Measurements from ENCODE around the gene HOXD11. TPM values are rescaled to one million over a fixed set of nuclear protein-coding genes. Genes with fewer than 3 reads are reported as not detected.
A peak's percentile ranks its signal among the peaks of the same experiment; 100 is the strongest.

The HOXD11 gene
- total RNA-seq, 4 donors from 2014 or later, result not detected

DNA sequence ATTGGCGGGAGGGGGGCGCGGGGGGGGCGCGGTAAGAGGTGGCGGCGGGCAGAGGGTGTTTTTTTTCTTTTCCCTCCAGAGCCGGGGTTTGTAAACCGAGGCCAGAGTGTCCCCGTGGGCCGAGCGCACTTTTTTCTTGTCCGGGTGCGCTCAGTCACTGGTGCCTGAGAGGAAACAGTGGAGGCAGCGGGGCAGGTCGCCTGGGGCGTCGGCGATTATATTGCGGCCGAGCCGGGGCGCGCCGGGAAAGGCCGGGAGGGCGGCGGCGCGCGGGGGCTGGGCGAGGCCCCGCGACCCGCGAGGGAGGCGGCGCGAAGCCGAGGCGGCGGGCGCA lies 22.7 kb downstream of the HOXD11 start:
- no peak for DNase-seq
- Histone ChIP-seq H3K27me3 (peaks cover 25 to 100% (median 55%) of the 10 kb centered on the region in 4 donors), H3K4me1 (peaks cover 5 to 63% (median 9%) of the 10 kb centered on the region in 3 donors), H3K4me3 (peak overlapping the region; percentile 27 to 62 (median 46)), H3K9me3 (no peaks in the 10 kb centered on the region), H3K27ac (peak overlapping the region; percentile 66 to 86 (median 74)), H3K36me3 (no peaks in the 10 kb centered on the region)
- no peak for TF ChIP-seq POLR2A (IDR thresholded peaks at IDR 0.05)
- TF ChIP-seq, protein P1, sequence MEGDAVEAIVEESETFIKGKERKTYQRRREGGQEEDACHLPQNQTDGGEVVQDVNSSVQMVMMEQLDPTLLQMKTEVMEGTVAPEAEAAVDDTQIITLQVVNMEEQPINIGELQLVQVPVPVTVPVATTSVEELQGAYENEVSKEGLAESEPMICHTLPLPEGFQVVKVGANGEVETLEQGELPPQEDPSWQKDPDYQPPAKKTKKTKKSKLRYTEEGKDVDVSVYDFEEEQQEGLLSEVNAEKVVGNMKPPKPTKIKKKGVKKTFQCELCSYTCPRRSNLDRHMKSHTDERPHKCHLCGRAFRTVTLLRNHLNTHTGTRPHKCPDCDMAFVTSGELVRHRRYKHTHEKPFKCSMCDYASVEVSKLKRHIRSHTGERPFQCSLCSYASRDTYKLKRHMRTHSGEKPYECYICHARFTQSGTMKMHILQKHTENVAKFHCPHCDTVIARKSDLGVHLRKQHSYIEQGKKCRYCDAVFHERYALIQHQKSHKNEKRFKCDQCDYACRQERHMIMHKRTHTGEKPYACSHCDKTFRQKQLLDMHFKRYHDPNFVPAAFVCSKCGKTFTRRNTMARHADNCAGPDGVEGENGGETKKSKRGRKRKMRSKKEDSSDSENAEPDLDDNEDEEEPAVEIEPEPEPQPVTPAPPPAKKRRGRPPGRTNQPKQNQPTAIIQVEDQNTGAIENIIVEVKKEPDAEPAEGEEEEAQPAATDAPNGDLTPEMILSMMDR (IDR thresholded peaks at IDR 0.05), result no peak
- WGBS, 2 donors, result 0% methylated on average over 2 of the region's 43 CpGs; no CpG with 5 or more reads in 1 of the 2 donors
- intact Hi-C loops (cut with DNase I), result loop anchor here (5.0 to 10.0 kb wide), 3 partner anchors 508 to 1015 kb away; no protein-coding TSS in a partner anchor

DNA sequence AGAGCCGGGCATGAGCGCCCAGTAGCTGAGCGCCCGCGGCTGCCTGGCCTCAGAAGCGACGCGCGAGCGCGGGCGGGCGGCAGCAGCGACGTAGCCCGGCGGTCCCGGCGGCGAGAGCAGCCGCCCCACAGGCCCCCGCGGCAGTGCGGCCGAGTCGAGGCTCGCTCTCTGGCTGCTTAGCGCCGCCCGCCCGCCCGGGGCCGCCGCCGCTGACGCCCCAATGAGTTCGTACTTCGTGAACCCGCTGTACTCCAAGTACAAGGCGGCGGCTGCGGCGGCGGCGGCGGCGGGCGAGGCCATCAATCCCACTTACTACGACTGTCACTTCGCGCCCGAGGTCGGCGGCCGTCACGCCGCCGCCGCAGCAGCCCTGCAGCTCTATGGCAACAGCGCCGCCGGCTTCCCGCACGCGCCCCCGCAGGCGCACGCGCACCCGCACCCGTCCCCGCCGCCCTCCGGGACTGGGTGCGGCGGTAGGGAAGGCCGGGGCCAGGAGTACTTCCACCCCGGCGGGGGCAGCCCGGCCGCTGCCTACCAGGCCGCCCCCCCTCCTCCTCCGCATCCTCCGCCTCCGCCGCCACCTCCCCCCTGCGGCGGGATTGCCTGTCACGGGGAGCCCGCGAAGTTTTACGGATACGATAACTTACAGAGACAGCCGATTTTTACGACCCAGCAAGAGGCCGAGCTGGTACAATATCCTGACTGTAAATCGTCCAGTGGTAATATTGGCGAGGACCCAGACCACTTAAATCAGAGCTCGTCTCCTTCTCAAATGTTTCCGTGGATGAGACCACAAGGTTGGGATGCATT lies 23.3 kb downstream of the HOXD11 start:
- no peak for DNase-seq
- Histone ChIP-seq H3K9me3 (no peaks in the 10 kb centered on the region), H3K27me3 (peaks cover 25 to 100% (median 52%) of the 10 kb centered on the region in 4 donors), H3K36me3 (no peaks in the 10 kb centered on the region), H3K4me3 (peak overlapping the region; percentile 27 to 62 (median 46)), H3K4me1 (peaks cover 5 to 63% (median 9%) of the 10 kb centered on the region in 3 donors), H3K27ac (peak overlapping the region; percentile 60 to 86 (median 72))
- intact Hi-C loops (cut with DNase I), result no loop called here
- WGBS, 2 donors, result 5 to 14% methylated on average over 8 to 22 of the region's 100 CpGs
- TF ChIP-seq, protein P1 (IDR thresholded peaks at IDR 0.05), result no peak
- TF ChIP-seq POLR2A (IDR thresholded peaks at IDR 0.05), result no peak

DNA sequence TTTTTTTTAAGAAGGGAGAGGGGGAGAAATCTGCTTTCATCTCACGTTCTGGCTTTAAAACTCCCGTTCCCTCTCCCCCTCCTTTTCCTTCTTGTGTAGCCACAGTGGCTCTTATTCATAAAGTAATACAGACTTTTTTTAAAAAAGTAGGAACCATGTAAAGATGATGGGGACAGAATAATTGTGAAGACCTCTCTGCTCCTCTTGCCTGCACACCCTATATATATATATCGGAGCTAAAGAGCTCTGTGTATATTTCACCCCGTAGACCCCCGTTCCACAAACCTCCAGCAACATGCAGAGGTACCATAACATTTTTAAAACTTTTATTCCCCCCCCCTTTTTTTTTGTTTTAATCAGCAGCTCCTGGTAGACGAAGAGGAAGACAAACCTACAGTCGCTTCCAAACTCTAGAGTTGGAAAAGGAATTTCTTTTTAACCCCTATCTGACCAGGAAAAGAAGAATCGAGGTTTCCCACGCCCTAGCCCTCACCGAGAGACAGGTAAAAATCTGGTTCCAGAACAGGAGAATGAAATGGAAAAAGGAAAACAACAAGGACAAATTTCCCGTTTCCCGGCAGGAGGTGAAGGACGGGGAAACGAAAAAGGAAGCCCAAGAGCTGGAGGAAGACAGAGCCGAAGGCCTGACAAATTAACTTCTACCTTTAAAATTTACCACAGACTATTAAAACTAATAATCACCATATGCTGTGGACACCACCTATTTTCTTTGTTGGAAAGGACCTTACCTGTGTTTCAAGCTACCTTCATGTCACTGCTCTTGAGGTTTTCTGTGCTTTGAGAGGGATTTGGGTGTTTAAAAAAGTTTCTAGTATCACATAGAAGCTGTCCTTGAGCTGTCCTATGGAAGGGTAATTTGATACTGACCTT lies 24.1 kb downstream of the HOXD11 start:
- intact Hi-C loops (cut with DNase I), result no loop called here
- H3K27ac ChIP-seq, result peak overlapping the region in 3 of 4 donors; percentile 60 to 86 (median 78)
- peaks cover 25 to 100% (median 51%) of the 10 kb centered on the region in 4 donors for H3K27me3 ChIP-seq
- H3K36me3 ChIP-seq, result no peaks in the 10 kb centered on the region
- H3K4me3 ChIP-seq, result peak overlapping the region in 3 of 4 donors; percentile 37 to 62 (median 54)
- H3K9me3 ChIP-seq, result no peaks in the 10 kb centered on the region
- no peak for DNase-seq
- TF ChIP-seq, protein P1 (IDR thresholded peaks at IDR 0.05), result no peak
- no peak for TF ChIP-seq POLR2A (IDR thresholded peaks at IDR 0.05)
- WGBS, 2 donors, result 20 to 24% methylated on average over 15 of the region's 15 CpGs
- H3K4me1 ChIP-seq, result peaks cover 5 to 70% (median 9%) of the 10 kb centered on the region in 3 donors

DNA sequence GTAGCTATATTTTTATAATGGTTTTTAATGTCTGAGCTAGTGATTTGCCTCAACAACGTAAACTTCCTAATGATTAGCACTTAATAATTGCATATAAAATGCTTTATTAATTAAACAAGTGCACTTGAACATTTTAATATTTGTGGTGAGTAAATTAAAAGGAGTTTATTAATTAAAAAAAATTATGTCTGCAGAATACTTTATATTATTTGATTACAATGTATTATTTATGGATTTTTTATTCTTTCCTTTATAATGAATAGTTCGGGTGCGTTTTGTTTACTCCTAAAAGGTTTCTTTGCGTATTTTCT lies 24.7 kb downstream of the HOXD11 start:
- H3K4me1 ChIP-seq, result peaks cover 5 to 76% (median 9%) of the 10 kb centered on the region in 3 donors
- TF ChIP-seq, protein P1 (IDR thresholded peaks at IDR 0.05), result no peak
- no peak for TF ChIP-seq POLR2A (IDR thresholded peaks at IDR 0.05)
- DNase-seq, result no peak
- peaks cover 30 to 100% (median 54%) of the 10 kb centered on the region in 4 donors for H3K27me3 ChIP-seq
- no peaks in the 10 kb centered on the region for H3K9me3 ChIP-seq
- intact Hi-C loops (cut with DNase I), result no loop called here
- 33 to 40% methylated on average over 4 of the region's 4 CpGs for WGBS, 2 donors
- H3K27ac ChIP-seq, result peak overlapping the region in 3 of 4 donors; percentile 7 to 86 (median 60)
- no peaks in the 10 kb centered on the region for H3K36me3 ChIP-seq
- peak overlapping the region in 3 of 4 donors; percentile 37 to 62 (median 54) for H3K4me3 ChIP-seq

Measured in esophagus squamous epithelium (tissue), 5 donors.